ENCODE measurements around the gene ZBTB6. TPM values are rescaled to one million over a fixed set of nuclear protein-coding genes. Genes with fewer than 3 reads are reported as not detected.
"Not testable (repeated sequence)": the region's sequence is repeated elsewhere in the genome, so short reads cannot be mapped to it uniquely, and the experiment has no call there.

Gene ZBTB6
- total RNA-seq, 1 donor from 2014 or later, result 9.0 TPM

DNA sequence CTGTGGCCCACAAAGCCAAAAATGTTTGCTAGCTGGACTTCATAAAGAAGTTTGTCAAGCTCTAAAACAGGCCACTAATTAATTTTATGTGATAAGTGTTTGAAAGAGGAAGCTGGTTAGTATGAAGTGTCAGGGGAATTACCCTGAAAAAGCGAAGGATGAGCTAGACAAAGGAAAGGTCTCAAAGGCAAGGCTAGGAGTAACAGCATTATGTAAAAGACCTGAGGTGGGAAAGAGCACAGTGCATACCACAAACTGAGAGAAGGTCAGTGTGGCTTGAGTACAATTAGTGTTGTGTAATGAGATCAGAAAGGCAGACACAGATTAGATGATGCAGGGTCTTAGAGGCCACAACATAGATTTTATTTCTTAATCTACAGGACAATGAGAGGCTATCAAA is 37.6 kb downstream of the ZBTB6 start:
- H3K27me3 Mint-ChIP-seq, result no peaks in the 10 kb centered on the region
- no peaks in the 10 kb centered on the region for H3K4me1 Mint-ChIP-seq (ENCODE audit: low read depth)
- DNase-seq (ENCODE audit: low spot score, unreplicated experiment), result no peak
- no peaks in the 10 kb centered on the region for H3K9me3 Mint-ChIP-seq (ENCODE audit: low read depth)
- peaks cover 48% of the 10 kb centered on the region for H3K36me3 Mint-ChIP-seq (ENCODE audit: insufficient read depth)
- no peak overlapping the region for H3K4me3 Mint-ChIP-seq (ENCODE audit: low read depth)
- H3K27ac Mint-ChIP-seq, result no peak overlapping the region
- TF ChIP-seq, protein P1, sequence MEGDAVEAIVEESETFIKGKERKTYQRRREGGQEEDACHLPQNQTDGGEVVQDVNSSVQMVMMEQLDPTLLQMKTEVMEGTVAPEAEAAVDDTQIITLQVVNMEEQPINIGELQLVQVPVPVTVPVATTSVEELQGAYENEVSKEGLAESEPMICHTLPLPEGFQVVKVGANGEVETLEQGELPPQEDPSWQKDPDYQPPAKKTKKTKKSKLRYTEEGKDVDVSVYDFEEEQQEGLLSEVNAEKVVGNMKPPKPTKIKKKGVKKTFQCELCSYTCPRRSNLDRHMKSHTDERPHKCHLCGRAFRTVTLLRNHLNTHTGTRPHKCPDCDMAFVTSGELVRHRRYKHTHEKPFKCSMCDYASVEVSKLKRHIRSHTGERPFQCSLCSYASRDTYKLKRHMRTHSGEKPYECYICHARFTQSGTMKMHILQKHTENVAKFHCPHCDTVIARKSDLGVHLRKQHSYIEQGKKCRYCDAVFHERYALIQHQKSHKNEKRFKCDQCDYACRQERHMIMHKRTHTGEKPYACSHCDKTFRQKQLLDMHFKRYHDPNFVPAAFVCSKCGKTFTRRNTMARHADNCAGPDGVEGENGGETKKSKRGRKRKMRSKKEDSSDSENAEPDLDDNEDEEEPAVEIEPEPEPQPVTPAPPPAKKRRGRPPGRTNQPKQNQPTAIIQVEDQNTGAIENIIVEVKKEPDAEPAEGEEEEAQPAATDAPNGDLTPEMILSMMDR (IDR thresholded peaks at IDR 0.05; ENCODE audit: unreplicated experiment), result no peak

DNA sequence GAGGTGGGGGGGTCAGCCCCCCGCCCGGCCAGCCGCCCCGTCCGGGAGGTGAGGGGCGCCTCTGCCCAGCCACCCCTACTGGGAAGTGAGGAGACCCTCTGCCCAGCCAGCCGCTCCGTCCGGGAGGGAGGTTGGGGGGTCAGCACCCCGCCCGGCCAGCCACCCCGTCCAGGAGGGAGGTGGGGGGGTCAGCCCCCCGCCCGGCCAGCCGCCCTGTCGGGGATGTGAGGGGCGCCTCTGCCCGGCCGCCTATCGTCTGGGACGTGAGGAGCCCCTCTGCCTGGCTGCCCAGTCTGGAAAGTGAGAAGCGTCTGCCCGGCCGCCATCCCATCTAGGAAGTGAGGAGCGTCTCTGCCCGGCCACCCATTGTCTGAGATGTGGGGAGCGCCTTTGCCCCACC is 45.8 kb downstream of the ZBTB6 start:
- not testable (repeated sequence) for DNase-seq (ENCODE audit: low spot score, unreplicated experiment); H3K27me3 Mint-ChIP-seq; H3K4me3 Mint-ChIP-seq (ENCODE audit: low read depth); H3K27ac Mint-ChIP-seq; H3K9me3 Mint-ChIP-seq (ENCODE audit: low read depth); H3K4me1 Mint-ChIP-seq (ENCODE audit: low read depth)
- H3K36me3 Mint-ChIP-seq (ENCODE audit: insufficient read depth), result peaks cover 56% of the 10 kb centered on the region

DNA sequence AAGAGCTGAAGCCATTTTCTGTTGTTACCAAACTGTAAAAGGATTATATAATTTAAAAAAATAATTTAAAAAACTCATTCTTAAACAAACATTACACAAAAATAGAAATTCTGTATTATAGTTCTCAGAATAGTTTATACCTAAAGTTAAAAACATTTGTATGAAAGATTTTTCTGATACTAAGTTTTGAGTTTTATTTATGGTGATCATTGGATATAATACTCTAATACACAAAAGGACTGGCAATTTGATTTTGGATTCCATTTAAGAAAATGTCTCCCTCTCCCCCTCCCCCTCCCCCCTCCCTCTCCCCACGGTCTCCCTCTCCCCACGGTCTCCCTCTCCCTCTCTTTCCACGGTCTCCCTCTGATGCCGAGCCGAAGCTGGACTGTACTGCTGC is 47.0 kb downstream of the ZBTB6 start:
- Mint-ChIP-seq H3K9me3 (ENCODE audit: low read depth) (peaks cover 2% of the 10 kb centered on the region), H3K4me3 (ENCODE audit: low read depth) (no peak overlapping the region), H3K36me3 (ENCODE audit: insufficient read depth) (peaks cover 50% of the 10 kb centered on the region), H3K4me1 (ENCODE audit: low read depth) (no peaks in the 10 kb centered on the region), H3K27me3 (no peaks in the 10 kb centered on the region), H3K27ac (no peak overlapping the region)
- DNase-seq (ENCODE audit: low spot score, unreplicated experiment), result no peak
- TF ChIP-seq, protein P1 (IDR thresholded peaks at IDR 0.05; ENCODE audit: unreplicated experiment), result no peak

DNA sequence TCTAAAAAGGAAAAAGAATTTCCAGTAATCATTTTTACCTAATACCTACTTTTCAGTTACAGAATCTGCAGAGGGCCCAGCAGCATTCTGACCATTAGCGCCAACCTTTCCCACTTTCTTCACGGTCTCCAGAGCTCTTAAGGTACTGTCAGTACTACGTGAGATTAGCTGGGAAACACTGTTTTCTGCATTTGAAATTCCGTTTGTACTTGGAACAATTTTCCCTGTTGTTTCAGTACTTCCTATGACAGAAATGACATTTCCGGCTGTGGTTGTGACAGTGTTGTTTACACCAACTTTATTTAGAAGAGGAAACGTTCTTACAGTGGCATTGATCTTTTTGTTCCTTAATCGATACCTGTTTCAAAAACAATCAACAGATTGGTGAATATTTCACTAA is 47.8 kb downstream of the ZBTB6 start:
- TF ChIP-seq, protein P1 (IDR thresholded peaks at IDR 0.05; ENCODE audit: unreplicated experiment), result no peak
- Mint-ChIP-seq H3K27me3 (no peaks in the 10 kb centered on the region), H3K9me3 (ENCODE audit: low read depth) (peaks cover 2% of the 10 kb centered on the region), H3K27ac (no peak overlapping the region), H3K4me1 (ENCODE audit: low read depth) (no peaks in the 10 kb centered on the region), H3K36me3 (ENCODE audit: insufficient read depth) (peaks cover 43% of the 10 kb centered on the region), H3K4me3 (ENCODE audit: low read depth) (no peak overlapping the region)
- no peak for DNase-seq (ENCODE audit: low spot score, unreplicated experiment)

DNA sequence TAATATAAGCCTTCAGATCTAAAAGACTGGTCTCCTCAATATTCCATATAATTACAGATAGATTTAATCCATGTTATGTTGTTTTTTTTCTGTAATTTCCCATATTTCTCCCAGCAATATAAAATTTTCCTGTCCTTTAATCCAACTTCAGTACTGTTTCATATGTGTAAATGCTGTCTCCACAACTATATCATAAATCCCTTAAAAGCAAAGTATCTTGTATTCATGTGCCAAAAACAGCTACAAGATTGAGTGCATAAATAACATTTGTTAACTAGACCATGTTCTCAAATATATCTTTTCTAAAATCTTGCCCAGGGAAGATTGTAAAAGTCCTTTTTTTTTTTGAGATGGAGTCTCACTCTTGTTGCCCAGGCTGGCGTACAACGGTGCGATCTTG is 49.7 kb downstream of the ZBTB6 start:
- Mint-ChIP-seq H3K36me3 (ENCODE audit: insufficient read depth) (peaks cover 46% of the 10 kb centered on the region), H3K9me3 (ENCODE audit: low read depth) (peaks cover 2% of the 10 kb centered on the region)

More for the DNA sequence above, 49.7 kb downstream of the ZBTB6 start:
- Mint-ChIP-seq H3K4me1 (ENCODE audit: low read depth) (no peaks in the 10 kb centered on the region), H3K27me3 (no peaks in the 10 kb centered on the region), H3K4me3 (ENCODE audit: low read depth) (no peak overlapping the region), H3K27ac (no peak overlapping the region)
- TF ChIP-seq, protein P1 (IDR thresholded peaks at IDR 0.05; ENCODE audit: unreplicated experiment), result no peak
- DNase-seq (ENCODE audit: low spot score, unreplicated experiment), result no peak
